Smooth muscle cell of the brain vasculature (primary cell): ENCODE data around the gene LAPTM5.
"Not testable (repeated sequence)": the region's sequence is repeated elsewhere in the genome, so short reads cannot be mapped to it uniquely, and the experiment has no call there.

Experiments used
- DNase-seq: peaks from one replicate; pipeline ENCODE4 v3.0.0-alpha.2; 2012; ENCODE audit warnings: low read depth, low spot score

Gene LAPTM5

GRCh38 chr1:30771005-30771404, 13.4 kb upstream of the LAPTM5 start:
- DNase-seq: no peak

GRCh38 chr1:30770150-30770549, 12.6 kb upstream of the LAPTM5 start:
- no peak for DNase-seq

GRCh38 chr1:30768830-30769718, 11.5 kb upstream of the LAPTM5 start:
- DNase-seq: no peak

- no peak for DNase-seq
Measured at GRCh38 chr1:30768159-30768829, 10.7 kb upstream of the LAPTM5 start.

GRCh38 chr1:30766948-30767347, 9.4 kb upstream of the LAPTM5 start:
- DNase-seq: not testable (repeated sequence)

GRCh38 chr1:30765556-30766434, 8.2 kb upstream of the LAPTM5 start:
- no peak for DNase-seq

GRCh38 chr1:30764939-30765555, 7.5 kb upstream of the LAPTM5 start:
- DNase-seq: no peak

GRCh38 chr1:30764396-30764795, 6.8 kb upstream of the LAPTM5 start:
- no peak for DNase-seq

GRCh38 chr1:30763651-30764248, 6.2 kb upstream of the LAPTM5 start:
- DNase-seq: no peak

GRCh38 chr1:30762930-30763650, 5.5 kb upstream of the LAPTM5 start:
- DNase-seq: no peak

GRCh38 chr1:30762152-30762929, 4.8 kb upstream of the LAPTM5 start:
- no peak for DNase-seq

- no peak for DNase-seq
Measured at GRCh38 chr1:30761381-30762151, 4.0 kb upstream of the LAPTM5 start.

GRCh38 chr1:30760596-30761324, 3.2 kb upstream of the LAPTM5 start:
- no peak for DNase-seq

- DNase-seq: no peak
Measured at GRCh38 chr1:30759718-30760281, 2.2 kb upstream of the LAPTM5 start.

- no peak for DNase-seq
Measured at GRCh38 chr1:30758785-30759380, 1.3 kb upstream of the LAPTM5 start.

- DNase-seq: no peak
Measured at GRCh38 chr1:30758121-30758688, 631 bp upstream of the LAPTM5 start.
